CD4-positive, alpha-beta T cell treated with Interleukin-17A for 1 hour (primary cell): ENCODE results near the gene TIPARP.

Source experiments
- DNase-seq: peaks from one replicate; pipeline ENCODE4 v3.0.0-alpha.2; 2020

TIPARP gene

DNA sequence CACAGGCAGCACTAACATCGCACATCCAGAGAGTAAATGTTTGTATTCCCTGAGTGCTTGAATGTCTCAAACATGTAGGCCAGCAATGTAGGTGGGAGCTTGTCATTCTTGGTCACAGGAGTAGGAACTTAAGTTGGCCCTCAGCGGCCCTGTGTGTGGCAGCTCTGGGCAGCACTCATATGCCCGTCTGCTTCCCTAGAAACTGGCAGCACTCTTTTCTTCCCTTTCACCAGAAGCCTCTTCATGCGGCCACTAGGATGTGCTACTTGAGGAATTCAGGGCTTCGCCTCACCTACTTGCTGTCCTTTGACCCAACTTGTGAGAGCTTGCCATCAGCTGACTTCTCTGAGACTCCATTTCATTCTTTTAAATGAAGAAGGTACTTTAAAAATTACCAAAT is 69.5 kb downstream of the TIPARP start:
- DNase-seq = no peak

DNA sequence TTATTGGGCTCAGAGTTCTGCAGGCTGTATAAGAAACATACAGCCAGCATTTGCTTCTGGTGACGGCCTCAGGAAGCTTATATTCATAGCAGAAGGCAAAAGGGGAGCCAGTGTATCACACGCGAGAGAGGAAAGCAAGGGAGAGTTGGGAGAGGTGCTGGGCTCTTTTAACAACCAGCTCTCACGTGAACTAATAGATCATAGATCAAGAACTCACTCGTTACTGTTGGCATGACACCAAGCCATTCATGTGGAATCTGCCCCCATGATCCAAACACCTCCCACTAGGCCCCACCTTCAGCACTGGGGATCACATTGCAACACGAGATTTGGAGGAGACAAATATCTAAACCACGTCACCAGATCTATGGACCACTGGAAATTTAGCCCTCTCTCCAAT is 70.2 kb downstream of the TIPARP start:
- no peak for DNase-seq

- no peak for DNase-seq
Observed at GRCh38 chr3:156745766-156746165, 71.4 kb downstream of the TIPARP start.

GRCh38 chr3:156747046-156747445 is 72.7 kb downstream of the TIPARP start:
- no peak for DNase-seq

DNA sequence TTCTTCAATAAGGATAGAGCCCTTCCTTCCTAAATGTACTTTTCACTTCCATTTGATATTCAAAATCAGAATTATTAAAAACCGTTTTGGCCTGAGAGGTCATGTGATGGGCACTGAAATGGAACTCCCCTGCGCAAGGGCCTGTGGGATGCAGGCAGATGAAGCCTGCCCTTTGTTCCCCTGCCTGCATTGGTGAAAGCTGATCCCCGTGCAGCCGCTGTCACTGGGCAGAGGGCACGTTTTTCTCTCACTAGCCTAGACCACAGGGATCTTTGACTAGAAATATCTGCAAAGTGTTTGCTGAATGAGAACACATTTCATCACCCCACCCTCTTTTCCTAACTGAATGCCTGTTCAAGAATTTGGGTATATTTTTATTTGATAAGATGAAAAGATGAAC is 74.9 kb downstream of the TIPARP start:
- DNase-seq = no peak

DNA sequence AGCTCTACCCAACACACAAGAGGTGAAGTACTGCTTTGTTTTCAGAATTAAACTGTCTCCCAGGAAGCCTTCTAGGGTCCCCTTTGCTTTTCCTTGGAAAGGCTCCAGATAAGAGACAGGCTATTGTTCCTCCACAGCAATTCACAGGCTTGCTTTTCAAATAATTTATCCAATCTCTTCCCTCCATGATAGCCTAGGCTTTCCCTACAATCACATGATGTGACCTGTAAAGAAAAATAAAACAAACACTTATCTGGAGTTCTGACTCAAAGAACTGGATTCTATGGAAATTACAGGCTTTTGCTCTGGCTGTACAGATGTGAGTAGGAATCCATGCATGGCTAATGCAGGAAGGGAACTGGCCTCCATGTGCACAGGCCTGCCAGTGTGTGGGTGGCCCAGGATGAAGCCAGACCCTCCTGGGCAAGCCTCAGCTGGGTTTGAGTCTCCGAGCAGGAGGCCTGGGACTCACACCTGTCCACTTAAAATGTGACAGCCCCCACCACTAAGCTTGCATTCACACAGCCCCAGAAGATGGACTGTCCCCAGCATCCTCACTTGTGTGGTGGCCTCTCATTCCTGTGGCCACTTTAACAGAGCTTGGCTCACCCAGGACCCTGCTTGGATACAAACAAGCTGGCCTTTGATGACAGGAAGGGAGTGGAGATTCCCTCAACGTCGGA is 75.9 kb downstream of the TIPARP start:
- DNase-seq = no peak

- no peak for DNase-seq
Observed at GRCh38 chr3:156750874-156751245, 76.5 kb downstream of the TIPARP start.

GRCh38 chr3:156751461-156752025 is 77.2 kb downstream of the TIPARP start:
- no peak for DNase-seq
